CD4-positive, alpha-beta T cell treated with Interleukin-4 for 4 hours (primary cell): ENCODE measurements around the gene OTULIN.

Experiments used
- DNase-seq: peaks from one replicate; pipeline ENCODE4 v3.0.0-alpha.2; 2020

The OTULIN gene

GRCh38 chr5:14699159-14699558 lies 34.6 kb downstream of the OTULIN start:
- no peak for DNase-seq

- DNase-seq: no peak
Observed at GRCh38 chr5:14699807-14700400, 35.4 kb downstream of the OTULIN start.

GRCh38 chr5:14700478-14701436 lies 36.2 kb downstream of the OTULIN start:
- DNase-seq: no peak

- no peak for DNase-seq
Observed at GRCh38 chr5:14701556-14701955, 37.0 kb downstream of the OTULIN start.

GRCh38 chr5:14702238-14702839 lies 37.8 kb downstream of the OTULIN start:
- DNase-seq: no peak

GRCh38 chr5:14705556-14705955 lies 41.0 kb downstream of the OTULIN start:
- DNase-seq: no peak

- peak; percentile 86 for DNase-seq
Observed at GRCh38 chr5:14706615-14707021, 42.1 kb downstream of the OTULIN start.

GRCh38 chr5:14707811-14708390 lies 43.4 kb downstream of the OTULIN start:
- no peak for DNase-seq

- no peak for DNase-seq
Observed at GRCh38 chr5:14708551-14708950, 44.0 kb downstream of the OTULIN start.

GRCh38 chr5:14710313-14710994 lies 45.9 kb downstream of the OTULIN start:
- DNase-seq: no peak

- no peak for DNase-seq
Observed at GRCh38 chr5:14712131-14712530, 47.6 kb downstream of the OTULIN start.

GRCh38 chr5:14712666-14713065 lies 48.1 kb downstream of the OTULIN start:
- no peak for DNase-seq

GRCh38 chr5:14713476-14714390 lies 49.2 kb downstream of the OTULIN start:
- DNase-seq: no peak

- DNase-seq: no peak
Observed at GRCh38 chr5:14714706-14715105, 50.2 kb downstream of the OTULIN start.

- no peak for DNase-seq
Observed at GRCh38 chr5:14715481-14715880, 51.0 kb downstream of the OTULIN start.

GRCh38 chr5:14716755-14717752 lies 52.5 kb downstream of the OTULIN start:
- DNase-seq: no peak

GRCh38 chr5:14718778-14719177 lies 54.3 kb downstream of the OTULIN start:
- no peak for DNase-seq

GRCh38 chr5:14720236-14720923 lies 55.9 kb downstream of the OTULIN start:
- DNase-seq: no peak

- DNase-seq: no peak
Observed at GRCh38 chr5:14721990-14722656, 57.6 kb downstream of the OTULIN start.
